NCI-H510A treated with DMSO at 0.1 percent for 48 hours (cell line): ENCODE results near the gene DGCR2.
"Not testable (repeated sequence)": the region's sequence is repeated elsewhere in the genome, so short reads cannot be mapped to it uniquely, and the experiment has no call there.

ENCODE experiments used
- DNase-seq: peaks from one replicate; lab custom pipeline; 2025; lab: John Stamatoyannopoulos, UW

DGCR2 gene

DNA sequence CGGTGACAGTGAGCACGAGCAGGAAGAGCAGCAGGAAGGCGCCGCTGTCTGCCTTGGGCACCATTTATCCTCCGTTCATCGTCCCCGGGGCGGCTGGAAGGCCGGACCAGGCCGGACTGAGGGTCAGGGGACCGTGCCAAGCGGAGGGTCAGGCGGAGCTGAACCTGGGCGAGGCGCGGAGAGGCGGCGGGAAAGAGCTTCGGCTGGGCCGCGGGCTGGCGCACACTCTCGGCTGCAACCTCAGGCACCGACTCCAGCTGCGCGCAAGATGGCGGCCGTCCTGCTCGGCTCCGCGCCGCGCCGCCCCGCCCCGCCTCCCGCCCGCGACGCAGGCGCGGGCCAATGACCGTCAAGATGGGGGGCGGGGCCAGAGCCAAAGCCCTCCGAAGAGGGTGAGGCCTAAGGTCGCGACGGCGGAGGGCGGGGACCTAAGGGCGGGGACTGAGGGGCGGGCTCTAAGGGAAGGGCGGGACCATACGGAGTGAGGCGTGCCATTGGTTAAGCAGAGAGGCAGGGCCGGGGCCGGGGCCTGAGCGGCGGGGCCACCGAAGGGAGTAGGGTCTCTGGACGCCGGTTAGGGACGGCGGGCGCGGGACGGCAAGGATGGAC lies at the start of gene DGCR2:
Gene DGCR2 (minus strand): TSS at position 270 of the 609 bp plus-strand sequence. CDS start 206 bp downstream, at position 64.
- peak; percentile 72 for DNase-seq

DNA sequence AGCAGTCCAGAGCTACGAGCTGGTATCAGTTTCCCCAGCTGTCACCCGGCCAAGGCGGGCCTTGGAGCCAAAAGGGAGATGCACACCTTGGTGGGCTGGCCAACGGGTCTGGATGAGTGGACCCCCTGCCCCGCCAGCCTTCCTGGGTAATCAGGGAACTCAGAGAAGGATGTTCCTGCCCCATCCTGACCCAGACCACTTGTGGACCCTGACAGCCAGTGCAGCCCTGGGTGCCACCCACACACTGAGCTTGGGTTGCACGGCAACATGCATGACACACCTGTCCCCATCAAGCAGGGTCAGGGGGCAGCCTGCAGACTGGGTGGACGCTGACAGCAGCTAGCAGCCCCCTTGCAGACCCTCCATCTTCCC lies 47.7 kb upstream of the DGCR2 start:
- no peak for DNase-seq

DNA sequence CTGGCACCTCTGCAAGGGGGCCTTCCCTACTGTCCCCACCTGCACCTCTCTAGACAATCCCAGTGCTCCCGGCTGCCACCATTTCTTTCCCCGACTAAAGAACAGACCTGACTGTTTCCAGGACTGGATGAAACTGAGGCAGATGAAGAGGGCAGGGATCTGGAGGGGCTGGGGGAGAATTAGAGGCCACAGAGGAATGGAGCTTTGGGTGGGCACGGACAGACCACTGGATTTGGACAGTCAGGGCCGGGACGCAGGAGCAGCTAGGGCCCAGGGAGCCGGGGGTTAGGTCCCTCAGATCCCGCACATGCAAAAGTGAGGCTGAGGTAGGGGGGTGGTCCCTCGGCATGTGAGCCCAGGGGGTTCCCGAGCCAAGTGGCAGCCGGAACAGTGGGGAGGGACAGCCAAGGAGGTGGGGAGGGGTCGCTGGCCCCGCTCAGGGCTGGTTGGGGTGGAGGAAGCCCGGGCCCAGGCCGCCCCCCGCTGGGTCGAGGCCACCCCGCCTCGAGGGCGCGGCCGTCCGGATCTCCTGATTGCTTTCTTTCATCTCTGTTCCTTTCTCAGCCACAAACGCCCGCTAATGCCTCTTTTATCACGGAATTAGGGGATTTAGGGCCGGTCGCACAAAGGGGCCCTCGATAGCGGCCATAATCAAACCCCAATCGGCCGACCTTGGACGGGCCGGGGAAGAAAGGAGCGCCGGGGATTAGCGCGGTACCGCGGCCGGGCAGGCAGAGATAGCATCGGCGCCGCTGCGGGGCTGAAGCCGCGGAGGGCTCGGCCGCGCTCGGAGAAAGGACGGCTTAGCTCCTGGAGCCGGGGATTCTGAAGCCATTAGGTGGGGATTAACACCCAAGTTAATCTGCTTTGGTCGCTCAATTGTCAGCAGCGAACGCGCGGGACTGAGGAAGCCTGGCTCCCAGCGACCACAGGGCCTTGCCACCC lies 47.1 kb upstream of the DGCR2 start:
- no peak for DNase-seq

- peak; percentile 34 for DNase-seq
These were observed 46.1 kb upstream of the DGCR2 start for GRCh38 chr22:19168088-19168890.

- no peak for DNase-seq
These were observed 45.1 kb upstream of the DGCR2 start for GRCh38 chr22:19167106-19167869.

GRCh38 chr22:19166421-19166820 lies 44.2 kb upstream of the DGCR2 start:
- no peak for DNase-seq

GRCh38 chr22:19164425-19164824 lies 42.2 kb upstream of the DGCR2 start:
- DNase-seq: no peak

- DNase-seq: not testable (repeated sequence)
These were observed 36.4 kb upstream of the DGCR2 start for GRCh38 chr22:19158649-19159048.

DNA sequence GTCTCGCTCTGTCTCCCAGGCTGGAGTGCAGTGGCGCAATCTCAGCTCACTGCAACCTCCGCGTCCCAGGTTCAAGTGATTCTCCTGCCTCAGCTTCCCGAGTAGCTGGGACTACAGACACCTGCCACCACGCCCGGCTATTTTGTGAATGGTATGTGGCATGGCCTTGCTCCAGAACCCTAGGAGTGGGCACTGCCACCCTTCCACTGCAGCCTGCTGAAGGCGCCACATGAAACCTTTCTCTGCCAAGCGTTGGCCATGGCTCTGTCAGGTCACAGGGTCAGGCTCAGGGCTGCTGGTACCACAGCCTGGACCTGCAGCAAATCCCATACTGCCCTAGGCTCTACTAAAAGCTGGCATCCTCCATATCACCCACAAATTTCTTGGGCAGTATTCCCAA lies 33.9 kb upstream of the DGCR2 start:
- not testable (repeated sequence) for DNase-seq

GRCh38 chr22:19152942-19153883 lies 31.0 kb upstream of the DGCR2 start:
- DNase-seq: no peak

DNA sequence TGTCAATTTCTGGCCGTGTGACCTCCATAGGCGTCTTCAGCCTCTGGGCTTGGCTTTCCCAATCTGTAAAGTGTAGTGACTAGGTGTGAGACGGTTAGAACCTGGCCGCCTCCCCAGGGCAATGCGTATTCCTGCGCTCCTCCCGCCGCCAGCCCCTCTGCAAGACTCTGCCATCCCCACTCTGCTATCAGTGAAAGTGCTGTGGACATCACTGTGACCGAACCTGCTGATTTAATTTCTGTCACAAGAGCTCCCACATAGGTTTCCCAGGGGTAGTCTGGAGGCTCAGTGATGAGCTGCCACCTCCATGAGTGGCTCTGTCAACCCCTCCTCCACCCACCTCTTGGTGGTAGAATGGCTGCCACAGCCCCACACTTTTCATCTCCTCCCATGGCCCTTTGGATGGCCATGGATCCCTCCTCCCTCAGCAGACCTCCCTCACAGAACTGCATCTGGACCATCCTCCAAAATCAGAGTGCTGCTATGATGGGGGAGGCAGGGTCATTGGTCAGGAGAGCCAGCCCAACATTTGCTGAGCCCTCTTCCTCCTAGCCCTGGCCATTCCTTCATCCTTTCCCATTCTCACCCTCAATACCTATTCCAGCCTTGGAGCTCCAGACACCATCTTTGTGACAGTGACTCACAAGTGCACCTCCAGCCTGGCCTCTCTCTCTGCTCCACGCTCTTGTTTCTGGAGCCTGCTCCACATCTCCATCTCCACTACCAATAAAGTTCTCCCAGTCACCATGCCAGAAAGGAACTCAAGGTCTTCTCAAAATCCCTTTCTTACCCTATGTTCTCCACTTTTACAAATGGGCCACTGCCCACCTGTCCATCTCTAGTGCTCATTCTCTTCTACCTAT lies 29.3 kb upstream of the DGCR2 start:
- no peak for DNase-seq

DNA sequence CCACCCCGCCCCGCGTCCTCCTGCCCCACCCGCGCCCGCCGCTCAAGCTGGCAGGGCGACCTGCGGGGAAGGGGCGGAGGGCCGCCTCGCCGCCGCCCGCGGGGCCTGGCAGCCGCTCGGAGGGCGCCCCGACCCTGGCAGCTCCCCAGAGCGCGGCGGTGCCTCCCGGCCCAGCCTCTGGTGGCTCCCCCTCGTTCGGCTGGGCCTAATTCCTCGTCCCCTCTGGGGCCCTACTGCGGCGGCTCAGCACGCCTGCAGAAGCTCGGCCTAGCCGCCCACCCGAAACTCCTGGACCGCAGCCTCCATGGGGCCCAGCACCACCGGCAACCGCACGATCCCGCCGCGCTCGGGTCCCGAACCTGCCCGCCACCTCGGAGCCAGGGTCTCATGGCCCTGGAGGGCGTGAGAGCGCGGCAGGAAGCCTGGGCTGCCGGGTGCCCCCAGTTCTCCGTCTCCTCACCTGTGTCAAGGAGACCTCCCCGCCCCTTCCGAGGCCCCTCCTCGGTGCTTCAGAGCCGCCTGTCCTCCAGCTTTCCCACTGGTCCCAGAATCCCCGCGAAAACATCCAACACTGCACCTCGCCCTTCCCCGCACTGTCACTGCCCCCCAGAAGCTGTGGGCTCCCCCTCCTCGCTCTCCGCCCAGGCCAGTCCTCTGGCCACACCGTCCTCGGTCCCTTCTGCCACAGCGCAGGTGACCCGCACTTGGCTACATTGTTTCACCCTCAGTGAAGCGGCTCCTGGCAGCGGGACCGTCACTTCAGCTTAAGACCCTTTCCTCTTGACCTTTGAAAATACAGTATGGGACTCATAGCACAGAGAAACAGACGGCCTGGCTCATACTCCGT lies 28.5 kb upstream of the DGCR2 start:
- no peak for DNase-seq

DNA sequence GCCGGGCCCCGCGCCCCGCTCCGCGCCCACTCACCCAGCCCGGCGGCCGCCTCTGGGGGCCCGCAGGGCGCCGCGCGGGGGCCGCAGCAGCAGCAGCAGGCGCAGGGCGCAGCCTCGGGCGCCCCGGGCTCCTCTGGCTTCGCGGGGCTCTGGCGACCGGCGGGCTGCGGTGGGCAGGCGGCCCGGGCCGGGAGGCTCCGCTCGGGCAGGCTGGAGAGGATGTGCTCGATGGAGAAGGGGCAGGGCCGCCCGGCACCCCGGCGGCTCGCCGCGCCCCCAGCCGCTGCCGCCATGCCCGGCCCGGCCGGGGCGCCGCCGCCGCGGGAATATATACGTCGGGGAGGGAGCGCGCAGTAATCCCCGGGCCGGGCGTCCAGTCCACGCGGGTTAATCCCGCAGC lies 27.8 kb upstream of the DGCR2 start, which contains the start of gene GSC2:
Gene GSC2 (minus strand): TSS at position 302 of the 400 bp plus-strand sequence. CDS start 9 bp downstream, at position 293.
- DNase-seq: no peak

GRCh38 chr22:19149047-19149883 lies 27.1 kb upstream of the DGCR2 start:
- no peak for DNase-seq

DNA sequence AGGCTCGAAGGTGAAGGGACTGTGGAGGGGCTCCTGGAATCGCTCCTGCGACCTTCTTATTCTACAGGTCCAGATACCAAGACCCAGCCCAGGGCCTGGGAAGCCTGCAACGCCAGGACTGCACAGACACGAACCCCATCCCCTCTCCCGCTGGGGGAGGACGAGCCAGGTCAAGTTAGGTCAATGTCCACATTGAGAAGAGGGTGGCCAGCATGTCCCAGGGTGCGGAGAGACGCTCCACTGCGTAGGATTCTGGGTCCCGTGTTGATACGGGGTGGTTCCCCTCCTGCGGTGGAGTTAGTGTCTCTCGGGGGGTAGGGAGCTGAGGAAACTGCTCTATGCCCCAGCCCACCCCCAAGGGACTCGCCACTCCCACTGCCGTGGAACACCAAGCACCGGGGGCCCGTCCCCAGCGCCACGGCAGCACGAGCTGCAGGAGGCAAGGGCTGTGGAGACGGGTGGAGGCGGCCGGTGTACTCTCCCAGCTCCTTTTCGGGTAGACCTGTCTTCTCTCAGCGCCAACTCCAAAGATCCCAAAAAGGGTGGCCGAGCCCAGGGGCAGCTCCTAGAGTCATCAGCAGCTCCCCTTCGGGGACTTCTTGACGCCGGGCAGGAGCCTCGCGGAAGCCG lies 26.3 kb upstream of the DGCR2 start:
- DNase-seq: no peak

GRCh38 chr22:19147195-19147780 lies 25.1 kb upstream of the DGCR2 start:
- no peak for DNase-seq
